SJCRH30 (cell line): ENCODE data around the gene CHCHD4. TPM values are rescaled to one million over a fixed set of nuclear protein-coding genes. Genes with fewer than 3 reads are reported as not detected.

Experiments
- DNase-seq, 2 experiments: peaks; one replicate each; pipeline ENCODE4 v3.0.0-alpha.2; 2015 to 2020
- H3K27ac ChIP-seq: fragments of 250-450 bp; sonication (Bioruptor Pico); 2 replicates; pipeline ENCODE4 v1.5.1; 2020; ENCODE audit warnings: mild to moderate bottlenecking, moderate library complexity
- H3K27me3 ChIP-seq: fragments of 250-450 bp; sonication (Bioruptor Pico); 2 replicates; pipeline ENCODE4 v1.5.1; 2020; ENCODE audit warnings: mild to moderate bottlenecking, moderate library complexity
- H3K36me3 ChIP-seq: fragments of 250-450 bp; sonication (Bioruptor Pico); 2 replicates; pipeline ENCODE4 v1.5.1; 2020; ENCODE audit warnings: mild to moderate bottlenecking, moderate library complexity
- H3K4me1 ChIP-seq: fragments of 250-450 bp; sonication (Bioruptor Pico); 2 replicates; pipeline ENCODE4 v1.5.1; 2020; ENCODE audit warnings: mild to moderate bottlenecking, moderate library complexity
- H3K4me3 ChIP-seq: fragments of 250-450 bp; sonication (Bioruptor Pico); 2 replicates; pipeline ENCODE4 v1.5.1; 2020; ENCODE audit warnings: mild to moderate bottlenecking, moderate library complexity
- H3K9me3 ChIP-seq: fragments of 250-450 bp; sonication (Bioruptor Pico); replicated peaks from 2 replicates; pipeline ENCODE4 v1.5.1; 2020; ENCODE audit warnings: mild to moderate bottlenecking, moderate library complexity
- total RNA-seq: library from RNA; depleted of rRNA; stranded (reverse); fragments of >200 nt; shearing (Covaris generic); gene quantifications from 2 replicates; pipeline ENCODE4 v1.2.3, GENCODE V29; 2014

Gene CHCHD4
- total RNA-seq, 1 experiment from 2014 or later, result 27.0 TPM

- H3K4me3 ChIP-seq, result no peak overlapping the region
- H3K36me3 ChIP-seq, result peaks cover 27% of the 10 kb centered on the region
- no peak for DNase-seq
Measured at GRCh38 chr3:14154276-14154675, 29.6 kb upstream of the CHCHD4 start.

GRCh38 chr3:14153663-14154062 is 29.0 kb upstream of the CHCHD4 start:
- H3K9me3 ChIP-seq, result no peaks in the 10 kb centered on the region
- no peaks in the 10 kb centered on the region for H3K27me3 ChIP-seq
- H3K4me3 ChIP-seq, result no peak overlapping the region
- no peaks in the 10 kb centered on the region for H3K4me1 ChIP-seq
- DNase-seq, result no peak
- H3K36me3 ChIP-seq, result peaks cover 21% of the 10 kb centered on the region
- H3K27ac ChIP-seq, result no peak overlapping the region

More at GRCh38 chr3:14154276-14154675, 29.6 kb upstream of the CHCHD4 start:
- H3K9me3 ChIP-seq, result no peaks in the 10 kb centered on the region
- no peak overlapping the region for H3K27ac ChIP-seq
- H3K27me3 ChIP-seq, result no peaks in the 10 kb centered on the region
- H3K4me1 ChIP-seq, result no peaks in the 10 kb centered on the region

GRCh38 chr3:14152963-14153355 is 28.3 kb upstream of the CHCHD4 start:
- Histone ChIP-seq H3K4me1 (no peaks in the 10 kb centered on the region), H3K27me3 (no peaks in the 10 kb centered on the region), H3K36me3 (peaks cover 21% of the 10 kb centered on the region), H3K9me3 (no peaks in the 10 kb centered on the region), H3K4me3 (no peak overlapping the region), H3K27ac (no peak overlapping the region)
- no peak for DNase-seq

DNA sequence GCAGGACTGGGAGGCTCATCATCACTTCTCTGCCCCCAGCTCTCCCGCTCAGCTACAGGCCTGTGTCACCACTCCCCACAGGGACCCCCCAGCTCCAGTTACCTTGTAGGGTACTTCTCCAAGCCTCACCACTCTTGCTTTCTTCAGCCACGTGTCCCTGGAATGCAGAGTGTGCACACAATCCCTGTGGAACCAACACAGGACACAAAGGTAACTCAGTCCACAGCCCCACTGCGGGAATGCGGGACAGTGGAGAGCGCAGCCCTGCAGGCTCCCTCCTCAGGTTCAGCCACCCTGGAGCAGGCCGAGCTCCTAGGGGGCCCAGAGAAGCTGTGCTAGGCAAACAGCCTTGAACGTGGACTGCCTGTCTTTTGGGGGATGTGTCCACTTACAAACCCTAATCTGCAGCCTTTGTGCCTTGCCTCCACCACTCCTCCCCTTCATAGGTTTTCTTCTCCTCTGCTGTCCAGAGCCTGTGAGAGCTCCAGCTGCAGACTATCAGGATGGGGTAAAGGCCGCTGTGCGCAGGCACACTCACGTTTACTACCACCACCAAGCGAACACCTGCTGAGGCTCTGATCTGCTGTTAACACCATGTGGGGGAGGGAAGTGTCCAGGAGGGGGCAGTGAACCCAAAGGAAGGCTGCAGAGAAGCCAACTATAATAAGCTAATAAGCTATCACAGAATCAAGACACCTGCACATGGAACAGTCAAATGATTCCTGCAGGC is 27.7 kb upstream of the CHCHD4 start:
- DNase-seq, result peak in 1 of 2 experiments; percentile 24
- Histone ChIP-seq H3K27ac (no peak overlapping the region), H3K4me3 (no peak overlapping the region), H3K27me3 (no peaks in the 10 kb centered on the region), H3K9me3 (no peaks in the 10 kb centered on the region), H3K36me3 (peaks cover 18% of the 10 kb centered on the region), H3K4me1 (no peaks in the 10 kb centered on the region)

DNA sequence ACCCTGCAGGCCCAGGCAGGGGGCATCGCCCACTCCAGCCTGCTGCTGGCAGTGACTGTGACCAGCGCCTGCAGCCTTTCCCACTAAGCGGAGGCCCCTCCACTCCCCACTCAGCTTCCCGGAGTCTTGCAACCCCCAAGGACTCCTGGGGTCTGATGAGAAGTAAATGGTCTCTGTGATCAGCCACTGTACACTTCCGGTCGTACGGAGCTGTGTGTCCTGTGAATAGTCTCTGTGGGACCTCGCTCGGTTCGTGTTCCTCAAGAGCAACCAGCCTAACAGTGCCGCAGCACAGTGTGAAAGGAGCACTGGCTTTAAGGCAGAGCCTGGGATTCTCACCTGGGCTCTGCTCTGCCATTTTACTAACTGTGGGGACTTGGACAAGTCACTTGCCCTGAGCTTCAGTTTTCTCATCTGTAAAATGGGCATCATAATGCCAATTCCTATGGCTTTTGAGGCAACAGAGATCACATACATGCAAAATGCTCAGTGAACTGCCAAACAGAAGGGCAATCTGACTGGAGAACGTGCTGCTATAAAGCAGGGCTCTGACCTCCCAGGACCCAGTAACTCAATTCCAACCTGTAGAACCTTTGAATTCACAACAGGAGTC is 26.9 kb upstream of the CHCHD4 start:
- H3K27ac ChIP-seq, result no peak overlapping the region
- H3K36me3 ChIP-seq, result peaks cover 14% of the 10 kb centered on the region
- H3K9me3 ChIP-seq, result no peaks in the 10 kb centered on the region
- no peak overlapping the region for H3K4me3 ChIP-seq
- no peak for DNase-seq
- H3K4me1 ChIP-seq, result no peaks in the 10 kb centered on the region
- no peaks in the 10 kb centered on the region for H3K27me3 ChIP-seq

- Histone ChIP-seq H3K27me3 (no peaks in the 10 kb centered on the region), H3K27ac (no peak overlapping the region), H3K9me3 (no peaks in the 10 kb centered on the region), H3K36me3 (peaks cover 12% of the 10 kb centered on the region), H3K4me3 (no peak overlapping the region), H3K4me1 (peaks cover 5% of the 10 kb centered on the region; the same call in 1 of the 2 replicates)
- no peak for DNase-seq
Measured at GRCh38 chr3:14150491-14151230, 26.0 kb upstream of the CHCHD4 start.

- H3K27ac ChIP-seq, result no peak overlapping the region
- H3K36me3 ChIP-seq, result peaks cover 11% of the 10 kb centered on the region
- no peaks in the 10 kb centered on the region for H3K9me3 ChIP-seq
- no peaks in the 10 kb centered on the region for H3K27me3 ChIP-seq
- H3K4me3 ChIP-seq, result no peak overlapping the region
- peaks cover 8% of the 10 kb centered on the region; the same call in 1 of the 2 replicates for H3K4me1 ChIP-seq
- no peak for DNase-seq
Measured at GRCh38 chr3:14150078-14150477, 25.4 kb upstream of the CHCHD4 start.

- no peak for DNase-seq
- Histone ChIP-seq H3K4me3 (no peak overlapping the region), H3K27ac (no peak overlapping the region), H3K36me3 (peaks cover 8% of the 10 kb centered on the region; the same call in 1 of the 2 replicates), H3K4me1 (peaks cover 24% of the 10 kb centered on the region), H3K27me3 (no peaks in the 10 kb centered on the region), H3K9me3 (no peaks in the 10 kb centered on the region)
Measured at GRCh38 chr3:14148041-14148985, 23.6 kb upstream of the CHCHD4 start.

GRCh38 chr3:14147617-14148016 is 22.9 kb upstream of the CHCHD4 start:
- Histone ChIP-seq H3K4me1 (peaks cover 28% of the 10 kb centered on the region), H3K9me3 (no peaks in the 10 kb centered on the region), H3K27ac (no peak overlapping the region), H3K4me3 (no peak overlapping the region), H3K36me3 (peaks cover 8% of the 10 kb centered on the region; the same call in 1 of the 2 replicates), H3K27me3 (no peaks in the 10 kb centered on the region)
- DNase-seq, result no peak

GRCh38 chr3:14147066-14147435 is 22.4 kb upstream of the CHCHD4 start:
- peaks cover 28% of the 10 kb centered on the region for H3K4me1 ChIP-seq
- H3K4me3 ChIP-seq, result no peak overlapping the region
- no peaks in the 10 kb centered on the region for H3K9me3 ChIP-seq
- H3K27ac ChIP-seq, result no peak overlapping the region
- DNase-seq, result no peak
- H3K36me3 ChIP-seq, result peaks cover 3% of the 10 kb centered on the region; the same call in 1 of the 2 replicates
- no peaks in the 10 kb centered on the region for H3K27me3 ChIP-seq

DNA sequence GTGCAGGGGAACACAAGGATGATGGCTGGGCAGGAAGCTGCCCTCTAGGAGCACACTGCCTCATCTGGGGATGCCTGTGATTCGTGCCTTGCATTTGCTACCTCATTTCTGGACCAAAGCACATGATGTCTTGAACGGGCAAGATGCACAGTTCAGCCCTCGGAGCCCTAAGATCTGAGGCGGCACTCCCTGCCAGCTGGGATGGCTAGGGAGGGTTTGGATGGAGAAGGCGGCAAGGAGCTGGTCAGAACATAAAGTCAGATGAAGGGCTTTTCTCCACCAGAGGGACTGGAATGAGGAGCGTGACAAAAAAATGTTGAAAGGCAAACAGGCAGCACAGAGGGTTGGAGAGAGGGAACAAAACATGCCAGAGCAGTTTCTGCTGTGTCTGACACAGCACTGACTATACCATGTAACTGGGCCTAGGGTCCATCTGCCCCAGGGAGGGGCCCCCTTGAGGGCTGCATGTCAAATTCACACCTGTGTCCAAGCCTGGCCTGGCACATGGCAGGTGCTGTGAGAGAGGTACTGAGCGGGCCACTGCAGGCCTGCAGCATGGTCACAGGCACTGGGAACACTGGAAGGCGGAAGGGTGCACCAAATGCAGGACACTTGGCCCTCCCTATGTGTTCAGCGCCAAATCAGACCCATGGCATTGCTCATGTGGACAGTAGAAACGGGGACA is 21.9 kb upstream of the CHCHD4 start:
- DNase-seq, result no peak
- Histone ChIP-seq H3K27me3 (no peaks in the 10 kb centered on the region), H3K4me3 (no peak overlapping the region), H3K36me3 (peaks cover 2% of the 10 kb centered on the region; the same call in 1 of the 2 replicates), H3K9me3 (no peaks in the 10 kb centered on the region), H3K4me1 (peaks cover 28% of the 10 kb centered on the region), H3K27ac (no peak overlapping the region)

DNA sequence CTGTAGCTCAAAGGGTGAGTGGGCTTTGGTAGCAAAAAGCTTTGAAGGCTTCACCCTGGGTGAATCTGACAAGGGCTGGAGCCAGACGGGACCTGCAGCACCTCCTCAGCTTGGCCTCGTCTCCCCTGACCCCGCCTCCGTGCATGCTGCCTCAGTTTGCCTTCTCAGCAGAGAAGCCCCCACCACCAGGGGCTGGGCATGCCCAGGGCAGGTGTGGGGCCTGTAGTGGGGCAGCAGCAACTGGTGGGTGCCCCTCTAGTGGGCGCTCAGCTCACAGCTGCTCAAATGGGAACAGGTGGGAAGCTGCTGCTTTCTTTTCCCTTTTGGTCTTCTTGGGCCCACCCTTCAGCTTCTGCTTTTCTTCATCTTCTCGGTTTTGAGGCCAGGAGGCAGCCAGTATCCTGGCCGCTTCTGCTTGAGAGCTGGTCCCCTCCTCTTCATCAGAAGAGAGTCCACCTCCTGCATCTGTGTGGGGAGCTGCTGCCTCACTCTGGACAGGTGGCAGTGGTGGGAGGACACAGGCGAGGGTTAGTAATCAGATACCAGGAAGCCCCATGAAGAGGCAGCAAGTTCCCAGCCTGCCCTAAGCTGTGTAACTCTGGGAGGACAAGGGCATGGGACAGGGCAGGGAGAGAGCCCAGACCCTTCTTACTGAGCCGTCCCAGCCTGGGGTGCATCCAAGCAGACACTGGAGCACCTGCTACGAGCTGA is 21.2 kb upstream of the CHCHD4 start:
- Histone ChIP-seq H3K36me3 (peaks cover 2% of the 10 kb centered on the region; the same call in 1 of the 2 replicates), H3K27ac (no peak overlapping the region), H3K4me1 (peaks cover 28% of the 10 kb centered on the region), H3K4me3 (no peak overlapping the region), H3K27me3 (no peaks in the 10 kb centered on the region), H3K9me3 (no peaks in the 10 kb centered on the region)
- peak in 1 of 2 experiments; percentile 20 for DNase-seq

DNA sequence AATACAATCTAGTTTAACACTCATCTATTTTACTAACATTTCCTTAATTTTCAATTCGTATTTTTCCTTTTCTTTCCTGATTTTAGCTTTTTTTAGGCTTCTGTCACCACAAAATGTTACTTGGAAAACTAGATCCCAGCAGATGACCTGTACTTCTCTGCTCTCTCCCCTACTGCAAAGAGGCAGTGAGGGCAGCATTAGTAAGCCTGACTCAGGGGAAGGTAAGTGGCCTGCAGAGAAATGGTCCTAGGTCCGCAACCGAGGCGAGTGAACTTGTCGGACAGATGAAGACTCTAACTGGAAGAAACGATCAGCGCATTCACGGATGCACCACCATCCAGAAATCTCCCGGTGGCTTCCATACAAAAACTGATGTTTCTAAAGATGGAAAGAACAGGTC is 20.6 kb upstream of the CHCHD4 start:
- Histone ChIP-seq H3K4me1 (peaks cover 28% of the 10 kb centered on the region), H3K36me3 (peaks cover 2% of the 10 kb centered on the region; the same call in 1 of the 2 replicates), H3K9me3 (no peaks in the 10 kb centered on the region), H3K27me3 (no peaks in the 10 kb centered on the region), H3K27ac (peak overlapping the region; percentile 77), H3K4me3 (no peak overlapping the region)
- DNase-seq, result no peak
